Measurements from ENCODE around the gene STARD13.

DNA sequence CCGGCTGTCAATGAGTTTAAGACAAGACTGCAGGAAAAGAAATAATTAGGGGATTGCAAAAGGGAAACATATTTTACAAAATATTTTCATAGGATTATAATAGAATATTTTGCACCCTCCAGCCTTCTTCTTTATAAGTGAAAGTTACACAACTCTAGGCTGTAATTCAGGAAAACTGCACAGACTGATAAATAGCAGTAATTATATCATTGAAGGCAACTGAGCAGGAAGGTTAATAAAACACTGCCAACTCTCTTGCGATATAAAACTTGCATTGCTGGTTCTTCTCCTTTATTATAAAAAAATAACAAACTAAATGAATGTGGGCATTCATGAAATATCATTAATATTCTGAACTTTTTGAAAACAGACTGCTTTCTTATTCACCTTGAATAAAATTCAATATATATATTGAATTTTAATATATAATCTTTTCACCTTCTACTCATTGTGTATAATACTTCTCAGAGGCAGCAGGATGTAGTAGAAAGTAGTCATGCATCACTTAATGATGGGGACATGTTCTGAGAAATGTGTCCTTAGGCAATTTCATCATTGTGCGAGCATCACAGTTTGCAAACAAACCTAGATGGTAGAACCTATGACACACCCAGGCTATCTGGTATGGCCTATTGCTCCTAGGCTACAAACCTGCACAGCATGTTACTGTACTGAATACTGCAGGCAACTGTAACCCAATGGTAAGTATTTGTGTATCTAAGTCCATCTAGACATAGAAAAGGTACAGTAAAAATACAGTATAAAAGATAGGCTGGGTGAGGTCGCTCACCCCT, 24.9 kb upstream of the STARD13 start:
- TF ChIP-seq CTCF (IDR thresholded peaks at IDR 0.05) (no peak), EP300 (IDR thresholded peaks at IDR 0.05) (no peak)
